HEK293T (cell line): ENCODE measurements around the gene C1QTNF8.

Experiments
- FOXA1 ChIP-seq: fragments of 450-650 bp; IDR thresholded peaks from 2 replicates; pipeline ENCODE4 v1.6.1; 2016; ENCODE audit warnings: mild to moderate bottlenecking
- L3MBTL2 ChIP-seq: fragments of 450-650 bp; conservative IDR thresholded peaks from 2 replicates; pipeline ENCODE4 v1.6.1; 2016; ENCODE audit warnings: mild to moderate bottlenecking
- LEF1 ChIP-seq: fragments of 450-650 bp; IDR thresholded peaks from 2 replicates; pipeline ENCODE4 v1.6.1; 2017; ENCODE audit warnings: mild to moderate bottlenecking, borderline replicate concordance
- SUZ12 ChIP-seq: fragments of 450-650 bp; IDR thresholded peaks from 2 replicates; pipeline ENCODE4 v1.6.1; 2016; ENCODE audit warnings: mild to moderate bottlenecking
- ZNF384 ChIP-seq: fragments of 450-650 bp; IDR thresholded peaks from 2 replicates; pipeline ENCODE4 v1.6.1; 2016
- TF ChIP-seq, protein P1 (sequence below): fragments of 450-650 bp; IDR thresholded peaks from 2 replicates; pipeline ENCODE4 v1.6.1; 2016

DNA sequence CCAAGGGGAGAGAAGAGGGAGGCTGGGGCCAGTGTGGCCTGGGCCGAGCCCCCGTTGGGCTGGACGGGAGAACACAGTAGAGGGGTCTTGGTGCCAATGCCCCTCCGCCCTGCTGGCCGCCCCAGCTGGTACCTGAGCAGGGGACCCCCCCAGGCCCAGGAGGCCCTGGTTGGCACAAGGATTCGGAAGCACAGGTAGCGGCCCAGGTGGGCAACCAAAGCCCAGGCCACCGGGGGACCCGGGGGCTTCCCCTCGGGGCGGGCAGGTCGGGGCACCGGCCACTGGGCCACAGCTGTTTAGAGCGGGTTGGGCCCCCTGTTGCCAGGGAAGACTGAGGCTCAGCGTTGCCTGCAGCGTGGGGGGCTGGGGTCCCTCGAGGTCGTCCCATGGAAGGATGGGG is 28.2 kb upstream of the C1QTNF8 start:
- TF ChIP-seq LEF1, result no peak
- TF ChIP-seq FOXA1, result no peak
- TF ChIP-seq ZNF384, result no peak
- no peak for TF ChIP-seq SUZ12
- no peak for TF ChIP-seq L3MBTL2
- TF ChIP-seq, protein P1, sequence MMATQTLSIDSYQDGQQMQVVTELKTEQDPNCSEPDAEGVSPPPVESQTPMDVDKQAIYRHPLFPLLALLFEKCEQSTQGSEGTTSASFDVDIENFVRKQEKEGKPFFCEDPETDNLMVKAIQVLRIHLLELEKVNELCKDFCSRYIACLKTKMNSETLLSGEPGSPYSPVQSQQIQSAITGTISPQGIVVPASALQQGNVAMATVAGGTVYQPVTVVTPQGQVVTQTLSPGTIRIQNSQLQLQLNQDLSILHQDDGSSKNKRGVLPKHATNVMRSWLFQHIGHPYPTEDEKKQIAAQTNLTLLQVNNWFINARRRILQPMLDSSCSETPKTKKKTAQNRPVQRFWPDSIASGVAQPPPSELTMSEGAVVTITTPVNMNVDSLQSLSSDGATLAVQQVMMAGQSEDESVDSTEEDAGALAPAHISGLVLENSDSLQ, result no peak
